K562 (cell line): ENCODE measurements around the gene ASNS.

Source experiments
- CHD7 ChIP-seq: fragments of 200-600 bp; sonication (generic); IDR thresholded peaks from one replicate; pipeline ENCODE4 v1.6.1; 2012; ENCODE audit warnings: mild to moderate bottlenecking, low read depth, low read length, inconsistent platforms
- HNRNPLL ChIP-seq: fragments of 200-400 bp; formaldehyde crosslinking; IDR thresholded peaks from 2 replicates; pipeline ENCODE4 v1.6.1; 2017; ENCODE audit warnings: low read length, low read depth, mild to moderate bottlenecking; ENCODE audit not compliant: poor library complexity, severe bottlenecking
- KDM1A ChIP-seq, 2 experiments: fragments of 450-650 bp; IDR thresholded peaks; 2 replicates each; pipeline ENCODE4 v1.6.1; 2016; ENCODE audit warnings: mild to moderate bottlenecking in 2 of 2
- TSHZ1 ChIP-seq: fragments of 250-450 bp; sonication (Bioruptor Pico); IDR thresholded peaks from 2 replicates; pipeline ENCODE4 v1.4.0; 2020; ENCODE audit warnings: mild to moderate bottlenecking, moderate library complexity

DNA sequence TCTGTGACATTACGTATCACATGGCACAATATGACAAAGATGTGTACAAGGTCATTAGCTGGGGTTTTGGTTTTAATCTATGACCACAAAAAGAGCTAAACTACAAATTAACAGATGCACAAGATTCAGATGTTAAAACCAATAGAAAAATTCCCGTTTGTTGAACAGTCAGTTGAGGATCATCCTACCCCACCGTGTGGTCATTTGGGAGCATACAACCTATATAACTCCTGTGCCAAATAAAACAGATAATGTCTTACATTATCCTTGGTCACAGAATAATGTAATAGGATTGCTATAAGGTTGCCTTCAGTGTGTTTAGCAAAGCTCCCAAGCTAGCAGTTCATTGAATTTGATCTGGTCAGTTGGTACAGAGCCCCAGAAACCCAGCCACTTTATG lies 28.2 kb downstream of the ASNS start:
- TF ChIP-seq HNRNPLL (no peak), CHD7 (no peak), KDM1A (IDR thresholded peaks at IDR 0.05) (no peak), TSHZ1 (CRISPR knock-in tag) (no peak)
